ENCODE data around the gene TGFBRAP1. TPM values are rescaled to one million over a fixed set of nuclear protein-coding genes. Genes with fewer than 3 reads are reported as not detected.
A peak's percentile ranks its signal among the peaks of the same experiment; 100 is the strongest.

The TGFBRAP1 gene
- total RNA-seq, 1 donor from 2014 or later = 13.8 TPM

DNA sequence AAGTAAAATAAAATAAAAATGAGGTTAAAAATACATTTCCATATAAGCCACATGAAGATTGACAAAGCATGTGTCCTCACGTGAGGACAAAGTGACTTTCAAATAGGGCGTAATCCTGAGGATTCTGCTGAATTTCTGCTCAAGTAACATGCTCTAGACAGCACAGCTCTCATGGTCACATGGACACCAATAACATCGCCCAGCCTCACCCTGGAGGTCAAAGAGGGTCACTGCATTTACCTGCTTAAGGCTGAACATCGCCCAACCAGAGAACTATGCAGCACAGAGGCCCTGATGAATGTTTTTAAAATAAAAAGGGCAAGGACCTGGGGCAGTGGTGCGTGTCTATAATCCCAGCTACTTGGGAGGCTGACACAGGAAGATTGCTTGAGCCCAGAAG, 30.2 kb downstream of the TGFBRAP1 start:
- H3K4me3 ChIP-seq = no peak overlapping the region
- H3K9ac ChIP-seq = no peak overlapping the region
- H3K4me1 Mint-ChIP-seq = no peaks in the 10 kb centered on the region
- no peaks in the 10 kb centered on the region for H3K27me3 Mint-ChIP-seq (ENCODE audit: insufficient read depth, low read depth)
- no peaks in the 10 kb centered on the region for H3K9me3 ChIP-seq (ENCODE audit: low read depth)
- H3K36me3 ChIP-seq = peaks cover 4% of the 10 kb centered on the region
- no peaks in the 10 kb centered on the region for H4K20me1 ChIP-seq (ENCODE audit: low read depth)
- peaks cover 6% of the 10 kb centered on the region for H3K36me3 Mint-ChIP-seq
- no peaks in the 10 kb centered on the region for H3K4me1 ChIP-seq
- no peaks in the 10 kb centered on the region for H3F3A ChIP-seq (ENCODE audit: low read depth)
- no peak overlapping the region for H3K4me2 ChIP-seq
- no peaks in the 10 kb centered on the region for H3K9me3 Mint-ChIP-seq
- TF ChIP-seq, protein P1, sequence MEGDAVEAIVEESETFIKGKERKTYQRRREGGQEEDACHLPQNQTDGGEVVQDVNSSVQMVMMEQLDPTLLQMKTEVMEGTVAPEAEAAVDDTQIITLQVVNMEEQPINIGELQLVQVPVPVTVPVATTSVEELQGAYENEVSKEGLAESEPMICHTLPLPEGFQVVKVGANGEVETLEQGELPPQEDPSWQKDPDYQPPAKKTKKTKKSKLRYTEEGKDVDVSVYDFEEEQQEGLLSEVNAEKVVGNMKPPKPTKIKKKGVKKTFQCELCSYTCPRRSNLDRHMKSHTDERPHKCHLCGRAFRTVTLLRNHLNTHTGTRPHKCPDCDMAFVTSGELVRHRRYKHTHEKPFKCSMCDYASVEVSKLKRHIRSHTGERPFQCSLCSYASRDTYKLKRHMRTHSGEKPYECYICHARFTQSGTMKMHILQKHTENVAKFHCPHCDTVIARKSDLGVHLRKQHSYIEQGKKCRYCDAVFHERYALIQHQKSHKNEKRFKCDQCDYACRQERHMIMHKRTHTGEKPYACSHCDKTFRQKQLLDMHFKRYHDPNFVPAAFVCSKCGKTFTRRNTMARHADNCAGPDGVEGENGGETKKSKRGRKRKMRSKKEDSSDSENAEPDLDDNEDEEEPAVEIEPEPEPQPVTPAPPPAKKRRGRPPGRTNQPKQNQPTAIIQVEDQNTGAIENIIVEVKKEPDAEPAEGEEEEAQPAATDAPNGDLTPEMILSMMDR (IDR thresholded peaks at IDR 0.05) = peak; percentile 33
- TF ChIP-seq EZH2 (IDR thresholded peaks at IDR 0.05) = no peak
- H3K27ac Mint-ChIP-seq = no peak overlapping the region
- peaks cover 20% of the 10 kb centered on the region for H3K79me2 ChIP-seq (ENCODE audit: low read depth)
- no peaks in the 10 kb centered on the region for H3K27me3 ChIP-seq
- H2AFZ ChIP-seq (replicated peaks) = no peak overlapping the region
- DNase-seq (ENCODE audit: low spot score) = peak; percentile 25
- H3K4me3 Mint-ChIP-seq = no peak overlapping the region
- H3K27ac ChIP-seq = no peak overlapping the region

GRCh38 chr2:105298017-105298416, 31.5 kb downstream of the TGFBRAP1 start:
- no peak overlapping the region for H3K4me3 ChIP-seq
- no peaks in the 10 kb centered on the region for H3K4me1 ChIP-seq
- Mint-ChIP-seq H3K27me3 (ENCODE audit: insufficient read depth, low read depth) (no peaks in the 10 kb centered on the region), H3K27ac (no peak overlapping the region), H3K4me1 (no peaks in the 10 kb centered on the region), H3K4me3 (no peak overlapping the region), H3K9me3 (no peaks in the 10 kb centered on the region), H3K36me3 (peaks cover 9% of the 10 kb centered on the region)
- H3K9me3 ChIP-seq (ENCODE audit: low read depth) = no peaks in the 10 kb centered on the region
- H3K79me2 ChIP-seq (ENCODE audit: low read depth) = peaks cover 20% of the 10 kb centered on the region
- H3F3A ChIP-seq (ENCODE audit: low read depth) = no peaks in the 10 kb centered on the region
- H3K36me3 ChIP-seq = peaks cover 4% of the 10 kb centered on the region
- H2AFZ ChIP-seq (replicated peaks) = no peak overlapping the region
- H3K9ac ChIP-seq = no peak overlapping the region
- no peak for TF ChIP-seq EZH2 (IDR thresholded peaks at IDR 0.05)
- TF ChIP-seq EZH2phosphoT487 (IDR thresholded peaks at IDR 0.05) = no peak
- no peak for DNase-seq (ENCODE audit: low spot score)
- H3K27me3 ChIP-seq = no peaks in the 10 kb centered on the region
- H4K20me1 ChIP-seq (ENCODE audit: low read depth) = no peaks in the 10 kb centered on the region
- H3K4me2 ChIP-seq = no peak overlapping the region
- H3K27ac ChIP-seq = no peak overlapping the region

DNA sequence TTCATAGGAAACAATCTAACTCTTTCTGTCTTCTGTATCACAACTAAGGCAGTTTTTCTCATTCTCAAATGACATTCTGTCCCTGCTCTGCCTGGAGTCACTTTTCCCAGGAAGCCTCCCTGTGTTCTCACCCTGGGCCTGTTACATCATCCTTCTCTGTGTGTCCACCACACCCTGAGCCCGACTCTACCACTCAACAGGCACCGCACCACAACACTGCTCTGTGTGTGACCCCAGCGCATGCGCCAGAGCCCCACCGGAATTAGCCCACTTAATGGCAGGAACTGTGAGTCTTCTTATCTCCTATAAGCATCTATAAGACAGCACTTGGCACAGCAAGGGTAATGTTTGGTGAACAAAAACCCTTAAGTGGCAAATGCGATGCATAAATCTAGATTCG, 32.3 kb downstream of the TGFBRAP1 start:
- H3K4me1 ChIP-seq = no peaks in the 10 kb centered on the region
- H3K27me3 Mint-ChIP-seq (ENCODE audit: insufficient read depth, low read depth) = no peaks in the 10 kb centered on the region
- no peaks in the 10 kb centered on the region for H3K9me3 Mint-ChIP-seq
- H2AFZ ChIP-seq (replicated peaks) = no peak overlapping the region
- peaks cover 19% of the 10 kb centered on the region for H3K79me2 ChIP-seq (ENCODE audit: low read depth)
- no peaks in the 10 kb centered on the region for H4K20me1 ChIP-seq (ENCODE audit: low read depth)
- H3K36me3 Mint-ChIP-seq = peaks cover 9% of the 10 kb centered on the region
- no peak overlapping the region for H3K4me2 ChIP-seq
- no peaks in the 10 kb centered on the region for H3K27me3 ChIP-seq
- no peak overlapping the region for H3K9ac ChIP-seq
- H3K36me3 ChIP-seq = peaks cover 4% of the 10 kb centered on the region
- H3K4me1 Mint-ChIP-seq = no peaks in the 10 kb centered on the region
- no peak overlapping the region for H3K27ac Mint-ChIP-seq
- TF ChIP-seq, protein P1 (IDR thresholded peaks at IDR 0.05) = no peak
- TF ChIP-seq EZH2 (IDR thresholded peaks at IDR 0.05) (no peak), EZH2phosphoT487 (IDR thresholded peaks at IDR 0.05) (no peak)
- H3K4me3 ChIP-seq = no peak overlapping the region
- no peak for DNase-seq (ENCODE audit: low spot score)
- no peak overlapping the region for H3K4me3 Mint-ChIP-seq
- H3F3A ChIP-seq (ENCODE audit: low read depth) = no peaks in the 10 kb centered on the region
- no peaks in the 10 kb centered on the region for H3K9me3 ChIP-seq (ENCODE audit: low read depth)
- no peak overlapping the region for H3K27ac ChIP-seq

- Histone ChIP-seq H3K4me2 (no peak overlapping the region), H3K4me3 (no peak overlapping the region), H3K27ac (no peak overlapping the region), H3K79me2 (ENCODE audit: low read depth) (peaks cover 12% of the 10 kb centered on the region), H3K36me3 (peaks cover 4% of the 10 kb centered on the region), H3K4me1 (no peaks in the 10 kb centered on the region), H3K9me3 (ENCODE audit: low read depth) (no peaks in the 10 kb centered on the region), H3K9ac (no peak overlapping the region), H2AFZ (replicated peaks) (no peak overlapping the region), H3K27me3 (no peaks in the 10 kb centered on the region), H4K20me1 (ENCODE audit: low read depth) (no peaks in the 10 kb centered on the region), H3F3A (ENCODE audit: low read depth) (no peaks in the 10 kb centered on the region)
- no peak for DNase-seq (ENCODE audit: low spot score)
- H3K9me3 Mint-ChIP-seq = no peaks in the 10 kb centered on the region
- H3K4me3 Mint-ChIP-seq = no peak overlapping the region
- H3K27me3 Mint-ChIP-seq (ENCODE audit: insufficient read depth, low read depth) = no peaks in the 10 kb centered on the region
- H3K36me3 Mint-ChIP-seq = peaks cover 13% of the 10 kb centered on the region
- TF ChIP-seq EZH2phosphoT487 (IDR thresholded peaks at IDR 0.05) (no peak), EZH2 (IDR thresholded peaks at IDR 0.05) (no peak)
- TF ChIP-seq, protein P1 (IDR thresholded peaks at IDR 0.05) = no peak
- H3K27ac Mint-ChIP-seq = no peak overlapping the region
- no peaks in the 10 kb centered on the region for H3K4me1 Mint-ChIP-seq
Observed at GRCh38 chr2:105296017-105296611, 33.4 kb downstream of the TGFBRAP1 start.
